Measurements from ENCODE around the gene TWNK. TPM values are rescaled to one million over a fixed set of nuclear protein-coding genes. Genes with fewer than 3 reads are reported as not detected.

Gene TWNK
- total RNA-seq, 1 experiment from 2014 or later = 38.7 TPM

DNA sequence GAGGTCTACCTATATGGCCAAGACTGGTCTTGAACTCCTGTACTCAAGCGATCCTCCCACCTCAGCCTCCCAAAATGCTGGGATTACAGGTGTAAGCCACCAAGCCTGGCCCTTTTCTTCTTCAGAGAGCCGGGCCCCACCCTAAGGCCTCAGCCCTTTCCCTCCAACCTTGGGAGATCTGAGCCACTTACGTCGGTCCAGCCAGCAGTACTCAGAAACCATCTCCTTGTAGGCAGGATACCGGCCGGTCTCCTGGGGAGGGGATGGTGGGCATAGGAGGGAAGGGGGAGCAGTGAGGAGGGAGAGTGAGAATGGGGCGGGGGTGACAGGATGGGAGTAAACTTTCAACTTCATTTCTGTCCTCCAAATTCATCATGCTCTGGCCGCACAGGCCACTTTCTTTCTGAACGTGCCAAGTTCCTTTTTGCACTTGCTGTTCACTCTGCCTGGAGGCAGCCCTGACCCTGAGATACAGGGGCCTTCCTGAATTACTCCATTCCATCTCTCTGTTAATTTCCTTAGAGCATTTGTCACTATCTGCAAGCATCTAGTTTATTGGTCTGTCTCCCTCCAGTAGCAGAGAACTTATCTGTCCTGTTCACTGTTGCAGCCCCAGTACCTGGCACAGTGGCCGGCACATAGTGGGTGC lies 33.2 kb downstream of the TWNK start:
- Mint-ChIP-seq H3K4me3 (no peak overlapping the region), H3K27ac (no peak overlapping the region), H3K36me3 (ENCODE audit: insufficient read depth in 1 of 3, low read depth in 3 of 3) (no peaks in the 10 kb centered on the region), H3K4me1 (peaks cover 10 to 19% of the 10 kb centered on the region in 2 experiments), H3K27me3 (ENCODE audit: low read depth) (peaks cover 65% of the 10 kb centered on the region), H3K9me3 (no peaks in the 10 kb centered on the region)
- Histone ChIP-seq H2BK12ac (ENCODE audit: insufficient read length, low read depth, low read length) (no peak overlapping the region), H3K4me1 (ENCODE audit: insufficient read depth, low read length) (no peaks in the 10 kb centered on the region), H3T11ph (ENCODE audit: low read length) (no peak overlapping the region), H2BK15ac (ENCODE audit: low read depth, low read length) (no peak overlapping the region), H4K5ac (ENCODE audit: insufficient read length, low read depth, low read length) (no peak overlapping the region), H3K4ac (ENCODE audit: low read depth, low read length) (no peak overlapping the region), H2BK5ac (ENCODE audit: insufficient read length, low read length) (no peak overlapping the region), H3K23ac (ENCODE audit: insufficient read length, low read depth, low read length) (no peak overlapping the region), H3K18ac (ENCODE audit: insufficient read length, low read depth, low read length) (no peak overlapping the region), H3K9ac (ENCODE audit: extremely low read depth, insufficient read length, low read length) (no peak overlapping the region), H2AFZ (ENCODE audit: low read length) (no peak overlapping the region), H3K27ac (ENCODE audit: insufficient read length, low read depth, low read length) (no peak overlapping the region), H2BK120ac (ENCODE audit: low read depth, low read length, poor library complexity, severe bottlenecking) (no peak overlapping the region), H2BK20ac (ENCODE audit: low read depth, low read length, poor library complexity, severe bottlenecking) (no peak overlapping the region), H3K27me3 (ENCODE audit: insufficient read depth, low read length) (peaks cover 17% of the 10 kb centered on the region; the same call in 1 of the 2 replicates), H3K79me2 (ENCODE audit: insufficient read depth, low read length) (no peaks in the 10 kb centered on the region), H3K9me3 (ENCODE audit: control insufficient read depth, low read depth, low read length) (no peaks in the 10 kb centered on the region), H4K91ac (ENCODE audit: insufficient read length, low read depth, low read length) (no peak overlapping the region), H4K20me1 (ENCODE audit: control insufficient read depth, insufficient read depth, insufficient read length) (no peaks in the 10 kb centered on the region), H3K14ac (ENCODE audit: insufficient read depth, low read length) (no peak overlapping the region), H3K79me1 (ENCODE audit: insufficient read depth, low read depth, low read length, poor library complexity, severe bottlenecking) (no peaks in the 10 kb centered on the region), H3K56ac (ENCODE audit: insufficient read length, low read depth, low read length) (no peak overlapping the region), H3K4me2 (ENCODE audit: insufficient read depth, insufficient read length, low read length) (no peak overlapping the region), H4K8ac (replicated peaks; ENCODE audit: insufficient read length, low read depth, low read length) (no peak overlapping the region), H3K23me2 (ENCODE audit: insufficient read length, low read depth, low read length, poor library complexity, severe bottlenecking) (peaks cover 10% of the 10 kb centered on the region), H2AK5ac (ENCODE audit: insufficient read length, low read length) (no peak overlapping the region)
- no CpG with 5 or more reads among the region's 10 CpGs for WGBS (ENCODE audit: extremely low coverage, insufficient read length, low lambda C conversion rate)
- DNase-seq = no peak
- TF ChIP-seq, protein P1, sequence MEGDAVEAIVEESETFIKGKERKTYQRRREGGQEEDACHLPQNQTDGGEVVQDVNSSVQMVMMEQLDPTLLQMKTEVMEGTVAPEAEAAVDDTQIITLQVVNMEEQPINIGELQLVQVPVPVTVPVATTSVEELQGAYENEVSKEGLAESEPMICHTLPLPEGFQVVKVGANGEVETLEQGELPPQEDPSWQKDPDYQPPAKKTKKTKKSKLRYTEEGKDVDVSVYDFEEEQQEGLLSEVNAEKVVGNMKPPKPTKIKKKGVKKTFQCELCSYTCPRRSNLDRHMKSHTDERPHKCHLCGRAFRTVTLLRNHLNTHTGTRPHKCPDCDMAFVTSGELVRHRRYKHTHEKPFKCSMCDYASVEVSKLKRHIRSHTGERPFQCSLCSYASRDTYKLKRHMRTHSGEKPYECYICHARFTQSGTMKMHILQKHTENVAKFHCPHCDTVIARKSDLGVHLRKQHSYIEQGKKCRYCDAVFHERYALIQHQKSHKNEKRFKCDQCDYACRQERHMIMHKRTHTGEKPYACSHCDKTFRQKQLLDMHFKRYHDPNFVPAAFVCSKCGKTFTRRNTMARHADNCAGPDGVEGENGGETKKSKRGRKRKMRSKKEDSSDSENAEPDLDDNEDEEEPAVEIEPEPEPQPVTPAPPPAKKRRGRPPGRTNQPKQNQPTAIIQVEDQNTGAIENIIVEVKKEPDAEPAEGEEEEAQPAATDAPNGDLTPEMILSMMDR (conservative IDR thresholded peaks at IDR 0.05) = no peak
